Measurements from ENCODE around the gene ICAM3. TPM values are rescaled to one million over a fixed set of nuclear protein-coding genes. Genes with fewer than 3 reads are reported as not detected.

The ICAM3 gene
- polyA plus RNA-seq, 1 experiment, result 17.3 TPM

DNA sequence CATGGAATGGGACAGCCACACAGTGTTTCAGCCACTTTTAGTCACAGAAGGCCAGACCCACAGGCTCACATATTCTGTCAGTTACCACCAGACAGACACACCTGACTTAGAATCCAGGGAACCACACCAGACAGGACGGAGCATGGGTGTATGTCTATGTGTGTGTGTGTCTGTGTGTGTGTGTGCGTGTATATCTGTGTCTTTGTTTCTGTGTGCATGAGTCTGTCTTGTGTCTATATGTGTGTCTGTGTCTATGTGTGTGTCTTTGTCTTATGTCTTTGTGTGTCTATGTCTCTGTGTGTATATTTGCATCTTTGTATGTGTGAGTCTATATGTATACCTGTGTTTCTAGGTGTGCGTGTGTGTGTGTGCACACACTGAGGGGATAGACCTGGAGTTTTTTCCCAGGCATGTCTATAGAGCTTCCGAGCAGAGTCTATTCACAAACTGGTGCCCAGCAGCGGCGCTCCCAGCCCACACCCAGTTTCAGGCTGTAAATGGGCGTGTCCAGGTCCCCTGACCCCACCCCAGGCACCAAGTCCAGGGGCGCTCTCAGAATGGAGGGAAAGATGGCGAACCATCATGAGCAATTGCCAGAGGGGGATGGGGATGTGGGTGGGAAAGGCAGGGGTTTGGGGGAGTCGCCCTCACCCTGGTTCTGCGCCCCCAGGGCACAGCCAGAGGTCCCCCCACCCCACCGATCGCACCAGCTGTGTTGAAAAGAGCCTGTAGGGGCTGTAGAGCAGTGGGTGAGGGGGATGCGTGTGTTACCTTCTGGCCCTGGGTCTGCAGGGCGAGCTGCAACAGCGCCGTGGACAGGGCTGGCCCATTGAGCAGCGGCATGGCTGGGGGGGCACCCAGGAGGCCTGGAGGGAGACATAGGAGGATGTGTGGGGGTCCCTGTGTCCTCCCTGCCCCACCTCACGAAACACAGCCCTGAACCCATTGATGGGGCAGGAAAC lies 17.3 kb downstream of the ICAM3 start:
- ChIA-PET POLR2A (no interaction called here), CTCF (no interaction called here)
- DNase-seq (ENCODE audit: low read depth), result no peak
- Histone ChIP-seq H3K27me3 (ENCODE audit: control insufficient read depth, insufficient read depth, low read length) (no peaks in the 10 kb centered on the region), H3K36me3 (ENCODE audit: control insufficient read depth, insufficient read depth, low read length) (peaks cover 43% of the 10 kb centered on the region), H3K4me3 (ENCODE audit: low read depth, low read length) (no peak overlapping the region)
- TF ChIP-seq, protein P1, sequence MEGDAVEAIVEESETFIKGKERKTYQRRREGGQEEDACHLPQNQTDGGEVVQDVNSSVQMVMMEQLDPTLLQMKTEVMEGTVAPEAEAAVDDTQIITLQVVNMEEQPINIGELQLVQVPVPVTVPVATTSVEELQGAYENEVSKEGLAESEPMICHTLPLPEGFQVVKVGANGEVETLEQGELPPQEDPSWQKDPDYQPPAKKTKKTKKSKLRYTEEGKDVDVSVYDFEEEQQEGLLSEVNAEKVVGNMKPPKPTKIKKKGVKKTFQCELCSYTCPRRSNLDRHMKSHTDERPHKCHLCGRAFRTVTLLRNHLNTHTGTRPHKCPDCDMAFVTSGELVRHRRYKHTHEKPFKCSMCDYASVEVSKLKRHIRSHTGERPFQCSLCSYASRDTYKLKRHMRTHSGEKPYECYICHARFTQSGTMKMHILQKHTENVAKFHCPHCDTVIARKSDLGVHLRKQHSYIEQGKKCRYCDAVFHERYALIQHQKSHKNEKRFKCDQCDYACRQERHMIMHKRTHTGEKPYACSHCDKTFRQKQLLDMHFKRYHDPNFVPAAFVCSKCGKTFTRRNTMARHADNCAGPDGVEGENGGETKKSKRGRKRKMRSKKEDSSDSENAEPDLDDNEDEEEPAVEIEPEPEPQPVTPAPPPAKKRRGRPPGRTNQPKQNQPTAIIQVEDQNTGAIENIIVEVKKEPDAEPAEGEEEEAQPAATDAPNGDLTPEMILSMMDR (IDR thresholded peaks at IDR 0.05; ENCODE audit: insufficient read depth, low read depth, low read length), result no peak

DNA sequence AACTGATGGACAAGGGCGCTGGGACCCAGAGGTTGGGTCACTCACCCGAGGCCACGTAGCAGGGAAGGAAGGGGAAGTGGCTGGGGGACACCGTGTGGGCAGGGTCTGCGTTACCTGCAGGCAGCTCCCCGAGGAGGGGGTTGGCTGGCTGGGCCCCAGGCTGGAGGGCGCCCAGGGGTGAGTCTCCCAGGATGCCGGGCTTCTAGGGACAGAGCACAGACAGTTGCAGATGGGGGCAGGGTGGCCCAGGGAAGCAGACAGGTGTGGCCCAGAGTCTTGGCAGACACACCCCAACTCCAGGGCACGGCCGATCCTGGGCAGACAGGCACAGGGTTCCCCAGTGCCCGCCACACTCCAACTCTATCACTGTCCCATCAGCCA lies 18.0 kb downstream of the ICAM3 start:
- Histone ChIP-seq H3K4me3 (ENCODE audit: low read depth, low read length) (no peak overlapping the region), H3K27me3 (ENCODE audit: control insufficient read depth, insufficient read depth, low read length) (no peaks in the 10 kb centered on the region), H3K36me3 (ENCODE audit: control insufficient read depth, insufficient read depth, low read length) (peaks cover 45% of the 10 kb centered on the region)
- no peak for DNase-seq (ENCODE audit: low read depth)
- ChIA-PET POLR2A (no interaction called here), CTCF (no interaction called here)
- TF ChIP-seq, protein P1 (IDR thresholded peaks at IDR 0.05; ENCODE audit: insufficient read depth, low read depth, low read length), result no peak

DNA sequence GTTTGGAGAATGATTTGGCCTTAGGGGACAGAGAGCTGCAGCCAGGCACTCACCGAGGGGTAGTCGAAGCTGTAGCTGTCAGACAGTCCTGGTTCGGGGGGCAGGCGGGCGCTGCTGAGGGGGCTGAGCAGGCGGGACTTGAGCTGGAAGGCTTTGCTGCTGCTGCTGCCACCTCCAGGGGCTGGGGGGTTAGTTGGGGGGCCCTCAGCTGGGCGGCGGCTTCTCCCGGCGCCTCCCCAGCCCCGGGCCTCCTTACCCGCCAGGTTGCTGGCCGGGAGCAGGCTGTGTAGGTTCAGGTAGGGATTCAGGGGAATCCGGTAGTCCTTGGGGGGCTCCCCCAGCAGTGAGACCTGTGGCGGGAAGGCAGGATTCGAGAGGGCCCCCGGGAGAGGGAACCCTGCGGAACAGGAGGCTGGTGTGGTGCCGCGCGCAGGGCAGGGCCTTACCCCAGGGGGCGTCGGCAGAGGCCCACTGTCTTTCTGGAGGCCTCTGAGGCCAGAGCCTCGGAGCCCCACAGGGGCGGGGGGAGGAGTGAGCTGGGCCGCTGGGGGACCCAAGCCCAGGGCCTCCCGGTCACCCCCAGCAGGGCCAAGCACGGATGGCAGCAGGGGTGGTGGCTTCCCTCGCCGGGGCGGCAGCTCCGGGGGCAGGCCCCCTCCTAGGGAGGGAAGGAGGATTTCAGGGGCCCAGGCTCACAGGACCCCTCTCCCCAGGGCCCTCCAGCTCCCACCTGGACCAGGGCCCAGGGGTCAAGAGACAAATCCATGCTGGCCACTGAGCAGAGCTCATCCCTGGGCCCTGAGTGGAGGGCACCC lies 18.6 kb downstream of the ICAM3 start:
- TF ChIP-seq, protein P1 (IDR thresholded peaks at IDR 0.05; ENCODE audit: insufficient read depth, low read depth, low read length), result no peak
- H3K36me3 ChIP-seq (ENCODE audit: control insufficient read depth, insufficient read depth, low read length), result peaks cover 44% of the 10 kb centered on the region
- H3K4me3 ChIP-seq (ENCODE audit: low read depth, low read length), result no peak overlapping the region
- no peak for DNase-seq (ENCODE audit: low read depth)
- POLR2A ChIA-PET, result interaction anchor here (0.6 kb wide), 1 partner anchor 29 kb away, joined by 4 read pairs; no protein-coding TSS in a partner anchor
- H3K27me3 ChIP-seq (ENCODE audit: control insufficient read depth, insufficient read depth, low read length), result no peaks in the 10 kb centered on the region
- CTCF ChIA-PET, result interaction anchor here (0.6 kb wide), 1 partner anchor 16 kb away, joined by 3 read pairs; no protein-coding TSS in a partner anchor

DNA sequence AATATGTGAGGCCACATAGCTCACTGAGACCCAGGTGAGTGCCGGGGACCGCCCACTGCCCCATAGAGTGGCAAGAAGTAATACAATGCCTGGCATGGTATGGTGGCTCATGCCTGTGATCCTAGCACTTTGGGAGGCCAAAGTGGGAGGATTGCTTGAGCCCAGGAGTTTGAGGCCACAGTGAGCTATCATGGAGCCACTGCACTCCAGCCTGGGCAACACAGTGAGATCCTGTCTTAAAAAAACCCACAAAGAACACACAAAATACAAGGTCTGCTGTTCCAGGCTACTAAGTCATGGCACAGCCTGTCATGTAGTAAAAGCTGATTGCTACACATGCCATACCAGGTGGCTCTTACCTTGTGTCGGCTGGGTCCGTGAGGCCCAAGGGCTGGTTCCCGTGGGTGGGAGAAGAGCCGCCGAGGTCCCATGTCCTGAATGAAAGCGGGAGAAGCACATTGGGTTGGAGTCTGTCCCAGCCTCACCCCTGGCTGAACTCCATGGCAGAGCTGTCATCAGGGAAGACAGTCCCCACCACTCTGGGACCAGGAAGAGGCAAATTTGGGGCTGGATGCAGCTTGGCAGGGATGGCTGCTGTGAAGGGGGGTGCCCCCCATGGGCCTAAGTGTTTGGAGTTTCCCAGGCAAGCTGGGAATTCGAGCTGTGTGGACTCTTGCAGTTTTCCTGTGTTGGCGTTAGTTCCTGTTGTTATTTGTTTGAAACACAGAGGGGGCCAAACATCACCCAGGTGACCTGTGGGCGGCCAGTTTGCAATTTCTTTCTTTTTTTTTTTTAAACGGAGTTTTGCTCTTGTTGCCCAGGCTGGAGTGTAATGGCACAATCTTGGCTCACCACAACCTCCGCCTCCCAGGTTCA lies 20.4 kb downstream of the ICAM3 start:
- ChIA-PET POLR2A (interaction anchor here (0.6 kb wide), 1 partner anchor 81 kb away, joined by 12 read pairs; no protein-coding TSS in a partner anchor), CTCF (no interaction called here)
- TF ChIP-seq, protein P1 (IDR thresholded peaks at IDR 0.05; ENCODE audit: insufficient read depth, low read depth, low read length), result no peak
- peaks cover 42% of the 10 kb centered on the region for H3K36me3 ChIP-seq (ENCODE audit: control insufficient read depth, insufficient read depth, low read length)
- H3K4me3 ChIP-seq (ENCODE audit: low read depth, low read length), result no peak overlapping the region
- no peaks in the 10 kb centered on the region for H3K27me3 ChIP-seq (ENCODE audit: control insufficient read depth, insufficient read depth, low read length)
- no peak for DNase-seq (ENCODE audit: low read depth)
